ENCODE data around the gene AQP9. TPM values are rescaled to one million over a fixed set of nuclear protein-coding genes. Genes with fewer than 3 reads are reported as not detected.
"Not testable (repeated sequence)": the region's sequence is repeated elsewhere in the genome, so short reads cannot be mapped to it uniquely, and the experiment has no call there.

The AQP9 gene
- total and polyA plus RNA-seq, 7 donors, result 0.12 to 1.8 (median 0.45) TPM

GRCh38 chr15:58108117-58108516, 30.1 kb upstream of the AQP9 start:
- Histone ChIP-seq H3K27me3 (ENCODE audit: insufficient read depth in 3 of 3, low read length in 2 of 3) (peaks cover 0 to 16% (median 3%) of the 10 kb centered on the region in 3 donors), H3K9me3 (no peaks in the 10 kb centered on the region), H3K4me1 (no peaks in the 10 kb centered on the region), H3K36me3 (ENCODE audit: insufficient read depth in 1 of 2, low read depth in 1 of 2) (no peaks in the 10 kb centered on the region), H3K27ac (no peak overlapping the region), H3K4me3 (no peak overlapping the region)
- DNase-seq (no peak), ATAC-seq (no peak)
- 92 to 94% (median 93%) methylated on average over 2 of the region's 2 CpGs for WGBS, 3 donors
- no peak for TF ChIP-seq CTCF (IDR thresholded peaks at IDR 0.05)
- intact Hi-C loops (cut with DNase I), result no loop called here

GRCh38 chr15:58109419-58109818, 28.8 kb upstream of the AQP9 start:
- no peak overlapping the region for H3K4me3 ChIP-seq
- H3K27me3 ChIP-seq (ENCODE audit: insufficient read depth in 3 of 3, low read length in 2 of 3), result peaks cover 0 to 16% (median 3%) of the 10 kb centered on the region in 3 donors
- 78 to 88% (median 81%) methylated on average over 3 of the region's 3 CpGs for WGBS, 3 donors
- ATAC-seq (no peak), DNase-seq (no peak)
- intact Hi-C loops (cut with DNase I), result no loop called here
- TF ChIP-seq CTCF (IDR thresholded peaks at IDR 0.05), result no peak
- H3K27ac ChIP-seq, result no peak overlapping the region
- H3K36me3 ChIP-seq (ENCODE audit: insufficient read depth in 1 of 2, low read depth in 1 of 2), result no peaks in the 10 kb centered on the region
- H3K4me1 ChIP-seq, result no peaks in the 10 kb centered on the region
- no peaks in the 10 kb centered on the region for H3K9me3 ChIP-seq

GRCh38 chr15:58110999-58111717, 27.0 kb upstream of the AQP9 start:
- WGBS, 3 donors, result 76 to 80% (median 77%) methylated on average over 6 of the region's 6 CpGs
- DNase-seq (no peak), ATAC-seq (no peak)
- no peak for TF ChIP-seq CTCF (IDR thresholded peaks at IDR 0.05)
- no peaks in the 10 kb centered on the region for H3K36me3 ChIP-seq (ENCODE audit: insufficient read depth in 1 of 2, low read depth in 1 of 2)
- H3K27ac ChIP-seq, result no peak overlapping the region
- H3K4me3 ChIP-seq, result no peak overlapping the region
- peaks cover 0 to 16% (median 3%) of the 10 kb centered on the region in 3 donors for H3K27me3 ChIP-seq (ENCODE audit: insufficient read depth in 3 of 3, low read length in 2 of 3)
- intact Hi-C loops (cut with DNase I), result no loop called here
- H3K9me3 ChIP-seq, result no peaks in the 10 kb centered on the region
- no peaks in the 10 kb centered on the region for H3K4me1 ChIP-seq

- DNase-seq (no peak), ATAC-seq (no peak)
- H3K4me1 ChIP-seq, result no peaks in the 10 kb centered on the region
- H3K27ac ChIP-seq, result no peak overlapping the region
- 94 to 98% (median 97%) methylated on average over 5 of the region's 5 CpGs for WGBS, 3 donors
- H3K36me3 ChIP-seq (ENCODE audit: insufficient read depth in 1 of 2, low read depth in 1 of 2), result no peaks in the 10 kb centered on the region
- H3K4me3 ChIP-seq, result no peak overlapping the region
- TF ChIP-seq CTCF (IDR thresholded peaks at IDR 0.05), result no peak
- peaks cover 0 to 16% (median 3%) of the 10 kb centered on the region in 3 donors for H3K27me3 ChIP-seq (ENCODE audit: insufficient read depth in 3 of 3, low read length in 2 of 3)
- intact Hi-C loops (cut with DNase I), result no loop called here
- no peaks in the 10 kb centered on the region for H3K9me3 ChIP-seq
Observed at GRCh38 chr15:58111718-58112104, 26.5 kb upstream of the AQP9 start.

- 40% methylated on average over 5 of the region's 5 CpGs for WGBS, 3 donors
- H3K9me3 ChIP-seq; H3K4me3 ChIP-seq; intact Hi-C loops (cut with DNase I); H3K4me1 ChIP-seq; H3K36me3 ChIP-seq (ENCODE audit: insufficient read depth in 1 of 2, low read depth in 1 of 2); DNase-seq; H3K27ac ChIP-seq; ATAC-seq: not testable (repeated sequence)
- H3K27me3 ChIP-seq (ENCODE audit: insufficient read depth in 3 of 3, low read length in 2 of 3), result peaks cover 0 to 13% (median 3%) of the 10 kb centered on the region in 3 donors
Observed at GRCh38 chr15:58113358-58113757, 24.8 kb upstream of the AQP9 start.

All from psoas muscle (tissue), 8 donors.